ENCODE measurements around the gene LITAFD.
A peak's percentile ranks its signal among the peaks of the same experiment; 100 is the strongest.
"Not testable (repeated sequence)": the region's sequence is repeated elsewhere in the genome, so short reads cannot be mapped to it uniquely, and the experiment has no call there.

The LITAFD gene

GRCh38 chr16:8858994-8859912 lies 22.9 kb upstream of the LITAFD start:
- no peak for DNase-seq

- no peak for DNase-seq
Observed at GRCh38 chr16:8859913-8860881, 22.0 kb upstream of the LITAFD start.

- DNase-seq = no peak
Observed at GRCh38 chr16:8861563-8862308, 20.4 kb upstream of the LITAFD start.

- no peak for DNase-seq
Observed at GRCh38 chr16:8862309-8863130, 19.6 kb upstream of the LITAFD start.

GRCh38 chr16:8863594-8864424 lies 18.3 kb upstream of the LITAFD start:
- DNase-seq = no peak

- no peak for DNase-seq
Observed at GRCh38 chr16:8864480-8865110, 17.6 kb upstream of the LITAFD start.

GRCh38 chr16:8865145-8865882 lies 16.8 kb upstream of the LITAFD start:
- no peak for DNase-seq

GRCh38 chr16:8866118-8866883 lies 15.8 kb upstream of the LITAFD start:
- DNase-seq = no peak

- no peak for DNase-seq
Observed at GRCh38 chr16:8866884-8867215, 15.3 kb upstream of the LITAFD start.

GRCh38 chr16:8867216-8867931 lies 14.8 kb upstream of the LITAFD start:
- no peak for DNase-seq

GRCh38 chr16:8867932-8868415 lies 14.2 kb upstream of the LITAFD start:
- DNase-seq = peak; percentile 16

- DNase-seq = peak; percentile 56
Observed at GRCh38 chr16:8868416-8869211, 13.5 kb upstream of the LITAFD start, which contains the start of gene CARHSP1. Gene CARHSP1, minus strand, starts transcription at chr16:8869006. Its CDS starts 9,678 bp downstream, at chr16:8859328.

GRCh38 chr16:8869212-8869987 lies 12.8 kb upstream of the LITAFD start:
- DNase-seq = no peak

- DNase-seq = not testable (repeated sequence)
Observed at GRCh38 chr16:8869988-8870241, 12.2 kb upstream of the LITAFD start.

GRCh38 chr16:8872071-8872470 lies 10.1 kb upstream of the LITAFD start:
- DNase-seq = no peak
